MM.1S (cell line): ENCODE results near the gene PRKAB2.

Source experiments
- DNase-seq: peaks from one replicate; pipeline ENCODE4 v3.0.0-alpha.2; 2015
- H2AFZ ChIP-seq: fragments of 300-600 bp; sonication (generic); 2 replicates; pipeline ENCODE4 v1.6.0; 2016; ENCODE audit warnings: antibody characterized with exemption, low read length
- H3F3A ChIP-seq: fragments of 300-600 bp; sonication (generic); 2 replicates; pipeline ENCODE4 v1.6.1; 2016; ENCODE audit warnings: mild to moderate bottlenecking, antibody characterized with exemption, low read length, moderate library complexity, mixed read lengths; ENCODE audit not compliant: insufficient read depth
- H3K27ac ChIP-seq: fragments of 300-600 bp; sonication (generic); 2 replicates; pipeline ENCODE4 v1.5.1; 2016; ENCODE audit warnings: mild to moderate bottlenecking, low read length
- H3K27me3 ChIP-seq: fragments of 300-600 bp; sonication (generic); replicated peaks from 2 replicates; pipeline ENCODE4 v1.6.0; 2016; ENCODE audit warnings: low read length; ENCODE audit not compliant: insufficient read depth
- H3K36me3 ChIP-seq: fragments of 300-600 bp; sonication (generic); replicated peaks from 2 replicates; pipeline ENCODE4 v1.6.1; 2016; ENCODE audit warnings: mild to moderate bottlenecking, low read length, mixed read lengths; ENCODE audit not compliant: insufficient read depth
- H3K4me1 ChIP-seq: fragments of 300-600 bp; sonication (generic); 2 replicates; pipeline ENCODE4 v1.6.1; 2016; ENCODE audit warnings: low read length, mixed read lengths
- H3K4me2 ChIP-seq: fragments of 300-600 bp; sonication (generic); 2 replicates; pipeline ENCODE4 v1.6.0; 2016; ENCODE audit warnings: low read depth, low read length
- H3K4me3 ChIP-seq: fragments of 300-600 bp; sonication (generic); 2 replicates; pipeline ENCODE4 v1.5.1; 2016; ENCODE audit warnings: low read length, mixed read lengths
- H3K79me2 ChIP-seq: fragments of 300-600 bp; sonication (generic); 2 replicates; pipeline ENCODE4 v1.6.1; 2016; ENCODE audit warnings: mixed run types, low read length, mixed read lengths
- H3K9ac ChIP-seq: fragments of 300-600 bp; sonication (generic); 2 replicates; pipeline ENCODE4 v1.6.1; 2016; ENCODE audit warnings: low read length, mixed read lengths
- H3K9me2 ChIP-seq: fragments of 300-600 bp; sonication (generic); replicated peaks from 2 replicates; pipeline ENCODE4 v1.6.1; 2016; ENCODE audit warnings: mild to moderate bottlenecking, low read length, mixed read lengths; ENCODE audit not compliant: insufficient read depth
- H3K9me3 ChIP-seq: fragments of 300-600 bp; sonication (generic); replicated peaks from 2 replicates; pipeline ENCODE4 v1.6.1; 2016; ENCODE audit warnings: mild to moderate bottlenecking, low read length, mixed read lengths; ENCODE audit not compliant: insufficient read depth
- H4K20me1 ChIP-seq: fragments of 300-600 bp; sonication (generic); 2 replicates; pipeline ENCODE4 v1.6.1; 2016; ENCODE audit warnings: mild to moderate bottlenecking, low read length, moderate library complexity, mixed read lengths; ENCODE audit not compliant: insufficient read depth
- EZH2 ChIP-seq: fragments of 300-600 bp; sonication (generic); optimal IDR thresholded peaks from 2 replicates; pipeline ENCODE3; 2017; ENCODE audit warnings: low read depth, mild to moderate bottlenecking, antibody characterized with exemption, low read length, mixed read lengths
- EZH2phosphoT487 ChIP-seq: fragments of 300-600 bp; sonication (generic); IDR thresholded peaks from 2 replicates; pipeline ENCODE4 v1.6.1; 2018; ENCODE audit warnings: antibody characterized with exemption, low read length
- TF ChIP-seq, protein P1 (sequence below): fragments of 300-600 bp; sonication (generic); IDR thresholded peaks from 2 replicates; pipeline ENCODE4 v1.5.1; 2016; ENCODE audit warnings: antibody characterized with exemption, low read length, mixed read lengths

Gene PRKAB2

DNA sequence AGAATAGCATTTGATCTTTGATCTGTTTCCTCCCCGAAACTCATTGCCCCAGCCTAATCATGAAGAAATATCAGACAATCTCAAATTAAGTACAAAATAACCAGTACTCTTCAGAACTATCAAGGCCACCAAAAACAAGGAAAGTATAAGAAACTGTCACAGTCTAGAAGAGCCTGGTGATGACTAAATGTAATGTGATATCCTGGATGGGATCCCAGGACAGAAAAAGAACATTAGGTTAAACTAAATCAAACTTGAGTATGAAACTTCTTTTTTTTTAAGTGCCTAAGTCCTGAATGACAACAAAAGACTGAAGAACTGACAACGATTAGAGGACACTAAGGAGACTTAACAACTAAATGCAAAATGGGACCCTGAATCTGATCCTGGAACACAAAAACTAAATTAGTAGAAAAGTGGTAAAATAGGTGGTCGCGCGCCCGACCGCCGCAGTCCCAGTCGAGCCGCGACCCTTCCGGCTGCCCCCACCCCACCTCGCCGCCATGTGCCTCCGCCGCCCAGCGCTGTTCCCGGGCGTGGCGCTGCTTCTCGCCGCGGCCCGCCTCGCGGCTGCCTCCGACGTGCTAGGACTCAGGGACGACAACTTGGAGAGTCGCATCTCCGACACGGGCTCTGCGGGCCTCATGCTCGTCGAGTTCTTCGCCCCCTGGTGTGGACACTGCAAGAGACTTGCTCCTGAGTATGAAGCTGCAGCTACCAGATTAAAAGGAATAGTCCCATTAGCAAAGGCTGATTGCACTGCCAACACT is 5.5 kb upstream of the PRKAB2 start:
- Histone ChIP-seq H4K20me1 (no peaks in the 10 kb centered on the region), H3K79me2 (no peaks in the 10 kb centered on the region), H2AFZ (no peak overlapping the region), H3K4me3 (no peak overlapping the region), H3K27ac (no peak overlapping the region), H3K27me3 (no peaks in the 10 kb centered on the region), H3F3A (peaks cover 7% of the 10 kb centered on the region), H3K9me3 (no peaks in the 10 kb centered on the region), H3K36me3 (no peaks in the 10 kb centered on the region), H3K9ac (no peak overlapping the region), H3K9me2 (no peaks in the 10 kb centered on the region), H3K4me1 (0 out of 2 replicates have a peak, but pooled peaks cover 4% of the 10 kb centered on the region), H3K4me2 (no peak overlapping the region)
- no peak for DNase-seq
- TF ChIP-seq EZH2 (no peak), EZH2phosphoT487 (no peak)
- TF ChIP-seq, protein P1, sequence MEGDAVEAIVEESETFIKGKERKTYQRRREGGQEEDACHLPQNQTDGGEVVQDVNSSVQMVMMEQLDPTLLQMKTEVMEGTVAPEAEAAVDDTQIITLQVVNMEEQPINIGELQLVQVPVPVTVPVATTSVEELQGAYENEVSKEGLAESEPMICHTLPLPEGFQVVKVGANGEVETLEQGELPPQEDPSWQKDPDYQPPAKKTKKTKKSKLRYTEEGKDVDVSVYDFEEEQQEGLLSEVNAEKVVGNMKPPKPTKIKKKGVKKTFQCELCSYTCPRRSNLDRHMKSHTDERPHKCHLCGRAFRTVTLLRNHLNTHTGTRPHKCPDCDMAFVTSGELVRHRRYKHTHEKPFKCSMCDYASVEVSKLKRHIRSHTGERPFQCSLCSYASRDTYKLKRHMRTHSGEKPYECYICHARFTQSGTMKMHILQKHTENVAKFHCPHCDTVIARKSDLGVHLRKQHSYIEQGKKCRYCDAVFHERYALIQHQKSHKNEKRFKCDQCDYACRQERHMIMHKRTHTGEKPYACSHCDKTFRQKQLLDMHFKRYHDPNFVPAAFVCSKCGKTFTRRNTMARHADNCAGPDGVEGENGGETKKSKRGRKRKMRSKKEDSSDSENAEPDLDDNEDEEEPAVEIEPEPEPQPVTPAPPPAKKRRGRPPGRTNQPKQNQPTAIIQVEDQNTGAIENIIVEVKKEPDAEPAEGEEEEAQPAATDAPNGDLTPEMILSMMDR, result no peak

DNA sequence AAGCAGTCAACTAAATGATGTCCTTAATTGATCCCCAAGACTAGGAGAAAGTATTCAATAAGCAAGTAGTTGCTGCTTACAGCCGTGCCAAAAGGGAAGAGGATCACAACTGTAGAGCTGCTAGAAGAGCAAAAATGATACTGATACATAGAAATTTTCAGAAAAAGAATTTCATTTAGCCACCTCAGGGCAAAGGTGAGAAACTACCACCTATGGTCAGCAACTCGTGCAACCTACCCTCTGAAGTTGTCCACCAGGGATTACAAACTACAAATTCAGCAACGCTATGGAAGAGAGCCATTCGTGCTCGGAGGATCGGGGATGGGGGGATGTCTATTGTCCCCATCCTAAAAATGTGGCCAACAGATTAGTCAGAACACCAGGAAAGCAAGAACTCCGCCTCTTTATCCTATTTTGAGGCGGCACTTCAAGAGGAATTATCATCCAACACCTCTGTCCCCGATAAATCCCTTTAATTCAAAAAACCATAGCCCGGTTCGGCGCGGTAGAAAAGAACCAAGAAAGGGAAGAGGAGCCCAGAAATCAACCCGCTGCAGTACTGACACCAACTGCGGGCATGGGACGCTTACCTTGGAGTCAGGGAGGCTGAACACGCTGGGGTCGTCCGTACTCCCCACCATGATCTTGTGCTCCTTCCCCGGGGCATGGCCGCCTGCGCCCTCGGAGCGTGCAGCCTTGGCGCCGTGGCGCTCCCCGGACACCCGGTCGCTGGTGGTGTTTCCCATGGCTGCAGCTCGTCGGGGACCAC is 687 bp downstream of the PRKAB2 start:
- no peaks in the 10 kb centered on the region for H3K9me2 ChIP-seq
- peak overlapping the region; percentile 91 for H3K4me3 ChIP-seq
- no peaks in the 10 kb centered on the region for H3K27me3 ChIP-seq
- no peaks in the 10 kb centered on the region for H4K20me1 ChIP-seq
- peak overlapping the region; percentile 98 for H2AFZ ChIP-seq
- peak overlapping the region; percentile 72 for H3K9ac ChIP-seq
- no peak for TF ChIP-seq EZH2phosphoT487
- TF ChIP-seq, protein P1, result peak; percentile 10; the same call in 1 of the 2 replicates
- peaks cover 15% of the 10 kb centered on the region for H3K4me1 ChIP-seq
- no peaks in the 10 kb centered on the region for H3K36me3 ChIP-seq
- peaks cover 34% of the 10 kb centered on the region for H3K79me2 ChIP-seq
- peak; percentile 45 for DNase-seq
- H3F3A ChIP-seq, result peaks cover 16% of the 10 kb centered on the region
- peak overlapping the region; percentile 87 for H3K4me2 ChIP-seq
- peak overlapping the region; percentile 79; the same call in 1 of the 2 replicates for H3K27ac ChIP-seq
- H3K9me3 ChIP-seq, result no peaks in the 10 kb centered on the region

DNA sequence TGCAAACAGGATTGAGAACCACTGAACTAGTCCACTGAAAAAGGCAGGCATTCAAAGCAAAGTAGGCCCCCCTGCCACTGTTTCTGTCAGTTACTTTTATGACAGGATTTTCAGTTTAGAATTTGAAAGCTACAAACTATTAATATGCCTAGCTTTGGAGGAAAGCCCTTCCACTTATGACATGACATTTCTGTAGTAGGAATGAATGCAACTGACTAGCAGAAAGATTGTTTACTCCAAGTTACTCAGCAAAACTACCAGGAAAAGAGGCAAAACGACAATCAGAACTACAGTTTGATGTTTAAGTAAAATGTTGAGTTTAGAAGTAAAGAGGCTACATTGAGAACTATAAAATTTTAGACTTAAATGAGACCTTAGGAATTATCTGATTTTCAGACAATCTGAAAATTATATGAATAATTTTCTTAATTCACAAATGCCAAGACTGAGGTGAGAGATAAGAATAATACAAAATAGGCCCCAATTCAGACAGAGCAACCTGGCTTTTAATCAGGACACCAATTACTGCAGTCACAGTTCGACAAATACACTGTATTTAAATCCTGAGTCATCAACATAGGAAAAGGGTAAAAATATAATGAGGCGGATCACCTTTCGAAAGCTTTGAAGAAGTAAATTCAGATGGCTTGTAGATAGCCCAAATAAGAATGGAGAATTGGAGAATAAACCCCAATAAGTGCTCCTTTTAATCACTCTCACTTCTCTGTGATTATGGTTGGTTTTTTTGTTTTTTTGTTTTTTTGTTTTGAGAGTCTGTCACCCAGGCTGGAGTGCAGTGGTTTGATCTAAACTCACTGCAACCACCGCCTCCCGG is 2.2 kb downstream of the PRKAB2 start:
- peaks cover 15% of the 10 kb centered on the region for H3K4me1 ChIP-seq
- H3K27ac ChIP-seq, result no peak overlapping the region
- H3K27me3 ChIP-seq, result no peaks in the 10 kb centered on the region
- H3K9me2 ChIP-seq, result no peaks in the 10 kb centered on the region
- no peak for DNase-seq
- H3K9me3 ChIP-seq, result no peaks in the 10 kb centered on the region
- H3K4me2 ChIP-seq, result no peak overlapping the region; the same call in 1 of the 2 replicates
- TF ChIP-seq, protein P1, result no peak
- no peak for TF ChIP-seq EZH2phosphoT487
- TF ChIP-seq EZH2, result no peak
- peaks cover 34% of the 10 kb centered on the region for H3K79me2 ChIP-seq
- no peaks in the 10 kb centered on the region for H4K20me1 ChIP-seq
- no peaks in the 10 kb centered on the region for H3K36me3 ChIP-seq
- H3K4me3 ChIP-seq, result no peak overlapping the region
- H3K9ac ChIP-seq, result no peak overlapping the region
- no peak overlapping the region for H2AFZ ChIP-seq
- H3F3A ChIP-seq, result peaks cover 16% of the 10 kb centered on the region
